ENCODE results near the gene SERPIND1.
A peak's percentile ranks its signal among the peaks of the same experiment; 100 is the strongest.
"Not testable (repeated sequence)": the region's sequence is repeated elsewhere in the genome, so short reads cannot be mapped to it uniquely, and the experiment has no call there.

The SERPIND1 gene

DNA sequence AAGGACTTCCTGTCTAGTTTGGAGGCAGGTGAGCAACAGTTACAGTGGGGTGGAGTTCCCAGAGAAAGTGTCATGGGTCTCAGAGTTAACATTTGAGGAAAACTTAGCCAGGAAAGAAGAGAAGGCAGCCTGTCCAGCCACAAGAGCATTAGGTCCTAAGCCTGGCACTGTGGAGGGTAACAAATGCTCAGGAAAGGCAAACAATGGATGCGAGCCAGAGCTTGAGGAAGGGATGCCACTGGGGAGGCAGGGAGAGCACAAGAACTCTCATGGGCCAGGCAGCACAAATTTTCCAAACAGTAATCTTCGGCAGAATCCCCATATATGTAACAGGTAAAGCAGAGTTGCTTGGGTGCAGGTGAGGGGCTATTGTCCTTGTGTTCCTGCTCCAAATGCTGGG lies 8.0 kb upstream of the SERPIND1 start:
- no peaks in the 10 kb centered on the region for H3K9me3 ChIP-seq (ENCODE audit: control insufficient read depth, insufficient read depth, low read depth, low read length)
- no peak for TF ChIP-seq ZBTB21 (tag by site-specific recombination; IDR thresholded peaks at IDR 0.05)
- no peaks in the 10 kb centered on the region for H3K4me1 ChIP-seq (ENCODE audit: control insufficient read depth, insufficient read depth, low read length)
- ChIA-PET CTCF (no interaction called here), POLR2A (no interaction called here)
- H3K36me3 ChIP-seq (ENCODE audit: control insufficient read depth in 2 of 2, insufficient read depth in 1 of 2, low read length in 2 of 2), result peaks cover 0 to 52% of the 10 kb centered on the region in 2 experiments; a peak in 2 of 3 replicates
- no peak overlapping the region for H3K4me3 ChIP-seq (ENCODE audit: low read depth, low read length)
- H3K27ac ChIP-seq (ENCODE audit: extremely low read depth, low read depth, low read length), result no peak overlapping the region

DNA sequence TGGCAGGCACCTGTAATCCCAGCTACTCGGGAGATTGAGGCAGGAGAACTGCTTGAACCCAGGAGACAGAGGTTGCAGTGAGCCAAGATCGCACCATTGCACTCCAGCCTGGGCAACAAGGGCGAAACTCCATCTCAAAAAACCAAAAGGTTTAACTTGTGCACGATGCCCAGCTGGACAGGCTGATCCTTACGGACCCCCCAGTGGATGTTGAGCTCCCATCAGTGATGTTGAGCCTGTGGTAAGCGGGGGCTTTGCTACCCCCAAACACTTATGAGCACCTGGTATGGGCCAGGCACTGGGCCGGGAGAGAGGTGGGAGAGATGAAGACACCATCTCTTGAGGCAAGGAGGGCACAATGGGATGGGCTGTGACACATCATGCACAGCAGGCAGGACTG lies 7.4 kb upstream of the SERPIND1 start:
- H3K36me3 ChIP-seq (ENCODE audit: control insufficient read depth in 2 of 2, insufficient read depth in 1 of 2, low read length in 2 of 2), result peaks cover 0 to 46% of the 10 kb centered on the region in 2 experiments; a peak in 2 of 3 replicates
- H3K4me1 ChIP-seq (ENCODE audit: control insufficient read depth, insufficient read depth, low read length), result no peaks in the 10 kb centered on the region
- no peak overlapping the region for H3K4me3 ChIP-seq (ENCODE audit: low read depth, low read length)
- H3K27ac ChIP-seq (ENCODE audit: extremely low read depth, low read depth, low read length), result no peak overlapping the region
- ChIA-PET POLR2A (no interaction called here), CTCF (no interaction called here)
- H3K9me3 ChIP-seq (ENCODE audit: control insufficient read depth, insufficient read depth, low read depth, low read length), result no peaks in the 10 kb centered on the region
- no peak for TF ChIP-seq GLI2 (tag by site-specific recombination; IDR thresholded peaks at IDR 0.05; ENCODE audit: borderline replicate concordance, low read depth)
- no peak for TF ChIP-seq ZNF221 (tag by site-specific recombination; IDR thresholded peaks at IDR 0.05; ENCODE audit: borderline replicate concordance)
- no peak for TF ChIP-seq ZNF624 (tag by site-specific recombination; IDR thresholded peaks at IDR 0.05)
- TF ChIP-seq, protein P1, sequence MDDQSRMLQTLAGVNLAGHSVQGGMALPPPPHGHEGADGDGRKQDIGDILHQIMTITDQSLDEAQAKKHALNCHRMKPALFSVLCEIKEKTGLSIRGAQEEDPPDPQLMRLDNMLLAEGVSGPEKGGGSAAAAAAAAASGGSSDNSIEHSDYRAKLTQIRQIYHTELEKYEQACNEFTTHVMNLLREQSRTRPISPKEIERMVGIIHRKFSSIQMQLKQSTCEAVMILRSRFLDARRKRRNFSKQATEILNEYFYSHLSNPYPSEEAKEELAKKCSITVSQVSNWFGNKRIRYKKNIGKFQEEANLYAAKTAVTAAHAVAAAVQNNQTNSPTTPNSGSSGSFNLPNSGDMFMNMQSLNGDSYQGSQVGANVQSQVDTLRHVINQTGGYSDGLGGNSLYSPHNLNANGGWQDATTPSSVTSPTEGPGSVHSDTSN (CRISPR knock-in tag; IDR thresholded peaks at IDR 0.05), result no peak

DNA sequence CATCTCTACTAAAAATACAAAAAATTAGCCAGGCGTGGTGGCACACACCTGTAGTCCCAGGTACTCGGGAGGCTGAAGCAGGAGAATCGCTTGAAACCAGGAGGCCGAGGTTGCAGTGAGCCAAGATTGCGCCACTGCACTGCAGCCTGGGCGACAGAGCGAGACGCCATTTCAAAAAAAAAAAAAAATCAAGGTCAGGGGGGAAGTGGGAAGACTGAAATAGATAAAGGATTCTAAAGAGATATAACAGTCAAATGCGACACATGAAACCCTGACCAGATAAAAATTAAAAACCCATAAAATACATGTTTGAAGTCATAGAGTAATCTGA lies 4.5 kb upstream of the SERPIND1 start:
- H3K27ac ChIP-seq (ENCODE audit: extremely low read depth, low read depth, low read length); H3K4me1 ChIP-seq (ENCODE audit: control insufficient read depth, insufficient read depth, low read length); H3K9me3 ChIP-seq (ENCODE audit: control insufficient read depth, insufficient read depth, low read depth, low read length); H3K4me3 ChIP-seq (ENCODE audit: low read depth, low read length); POLR2A ChIA-PET: not testable (repeated sequence)
- CTCF ChIA-PET, result interaction anchor here (2.2 kb wide), 1 partner anchor 15 kb away, joined by 8 read pairs; no protein-coding TSS in a partner anchor
- peaks cover 0 to 37% of the 10 kb centered on the region in 2 experiments; a peak in 1 of 3 replicates for H3K36me3 ChIP-seq (ENCODE audit: control insufficient read depth in 2 of 2, insufficient read depth in 1 of 2, low read length in 2 of 2)

DNA sequence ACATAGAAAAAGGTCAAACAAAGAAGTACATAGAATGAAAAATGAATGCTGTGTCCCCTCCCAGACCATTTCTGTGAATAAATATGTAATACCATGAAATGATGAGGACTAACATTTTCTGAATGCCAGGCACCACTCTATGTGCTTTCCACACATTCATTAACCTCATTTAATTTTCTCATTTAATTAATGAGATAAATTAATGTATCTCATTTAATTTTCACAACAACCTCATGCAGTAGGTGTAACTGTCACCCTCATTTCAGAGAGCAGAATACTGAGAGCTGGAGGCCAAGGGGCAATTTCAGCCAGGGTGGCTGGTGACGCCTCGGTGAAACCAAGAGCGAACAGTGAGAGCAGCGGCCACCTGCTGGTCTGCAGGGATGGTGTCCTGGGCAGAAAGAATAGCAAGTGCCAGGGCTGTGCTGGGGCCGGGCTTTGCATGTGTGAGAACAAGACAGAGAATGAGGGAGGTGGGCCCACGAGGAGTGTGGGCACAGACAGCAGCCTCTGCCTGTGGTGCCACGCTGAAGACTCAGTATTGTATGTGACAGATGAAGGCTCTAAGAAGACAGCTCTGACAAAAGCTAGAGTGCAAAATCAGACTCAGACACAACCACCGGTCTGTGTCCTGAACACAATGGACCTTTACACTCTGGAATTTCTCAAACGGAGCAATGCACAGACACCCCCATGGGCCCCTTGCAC lies 1.8 kb upstream of the SERPIND1 start:
- Histone ChIP-seq H3K27ac (ENCODE audit: extremely low read depth, low read depth, low read length) (no peak overlapping the region), H3K36me3 (ENCODE audit: control insufficient read depth in 2 of 2, insufficient read depth in 1 of 2, low read length in 2 of 2) (peaks cover 0 to 25% of the 10 kb centered on the region in 2 experiments; a peak in 1 of 3 replicates), H3K4me3 (ENCODE audit: low read depth, low read length) (no peak overlapping the region), H3K4me1 (ENCODE audit: control insufficient read depth, insufficient read depth, low read length) (no peaks in the 10 kb centered on the region), H3K9me3 (ENCODE audit: control insufficient read depth, insufficient read depth, low read depth, low read length) (no peaks in the 10 kb centered on the region)
- ChIA-PET CTCF (interaction anchor here (1.3 to 1.5 kb wide), 2 partner anchors 12 to 30 kb away, joined by 3 to 5 read pairs; no protein-coding TSS in a partner anchor), POLR2A (no interaction called here)
- TF ChIP-seq MYNN (tag by site-specific recombination; IDR thresholded peaks at IDR 0.05; ENCODE audit: borderline replicate concordance), result no peak
- peak; percentile 94 for TF ChIP-seq ZNF664 (tag by site-specific recombination; IDR thresholded peaks at IDR 0.05)

DNA sequence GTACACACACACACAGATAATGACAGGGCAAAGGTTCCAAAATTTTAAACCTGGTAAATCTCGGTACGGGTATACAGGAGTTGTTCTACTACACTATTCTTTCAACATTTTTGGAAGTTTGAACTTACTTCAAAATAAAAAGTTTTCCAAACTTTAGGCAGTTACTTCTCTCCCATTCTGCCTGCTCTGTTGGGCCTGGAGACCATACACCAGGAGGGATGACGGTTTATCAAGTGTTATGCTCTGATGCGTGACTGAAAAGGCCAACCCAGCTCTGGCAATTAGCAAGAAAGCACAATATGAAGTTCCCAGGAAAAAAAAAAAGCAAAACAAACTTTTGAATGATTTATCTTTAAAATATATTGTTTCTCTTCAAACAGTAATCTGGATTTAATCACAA lies 969 bp downstream of the SERPIND1 start:
- Histone ChIP-seq H3K36me3 (ENCODE audit: control insufficient read depth in 2 of 2, insufficient read depth in 1 of 2, low read length in 2 of 2) (peaks cover 0 to 17% of the 10 kb centered on the region in 2 experiments; a peak in 1 of 3 replicates), H3K4me1 (ENCODE audit: control insufficient read depth, insufficient read depth, low read length) (no peaks in the 10 kb centered on the region), H3K27ac (ENCODE audit: extremely low read depth, low read depth, low read length) (no peak overlapping the region), H3K4me3 (ENCODE audit: low read depth, low read length) (no peak overlapping the region), H3K9me3 (ENCODE audit: control insufficient read depth, insufficient read depth, low read depth, low read length) (no peaks in the 10 kb centered on the region)
- POLR2A ChIA-PET, result no interaction called here
- TF ChIP-seq EGR2 (tag by site-specific recombination; IDR thresholded peaks at IDR 0.05; ENCODE audit: low read depth) (no peak), ZNF146 (tag by site-specific recombination; IDR thresholded peaks at IDR 0.05) (no peak), ZIC2 (tag by site-specific recombination; IDR thresholded peaks at IDR 0.05) (no peak), KLF8 (tag by site-specific recombination; IDR thresholded peaks at IDR 0.05) (no peak)
- CTCF ChIA-PET, result interaction anchor here (1.4 kb wide), 1 partner anchor 9 kb away, joined by 6 read pairs; no protein-coding TSS in a partner anchor

All from HEK293 (cell line).